Activated naive CD4-positive, alpha-beta T cell treated with anti-CD3 and anti-CD28 coated beads, Interleukin-2, amount 50 U/mL, for 16 hours (primary cell): ENCODE measurements around the gene XPO1.
A peak's percentile ranks its signal among the peaks of the same experiment; 100 is the strongest.
"Not testable (repeated sequence)": the region's sequence is repeated elsewhere in the genome, so short reads cannot be mapped to it uniquely, and the experiment has no call there.

ENCODE experiments used
- DNase-seq: peaks from one replicate; pipeline ENCODE4 v3.0.0-alpha.2; 2020

The XPO1 gene

DNA sequence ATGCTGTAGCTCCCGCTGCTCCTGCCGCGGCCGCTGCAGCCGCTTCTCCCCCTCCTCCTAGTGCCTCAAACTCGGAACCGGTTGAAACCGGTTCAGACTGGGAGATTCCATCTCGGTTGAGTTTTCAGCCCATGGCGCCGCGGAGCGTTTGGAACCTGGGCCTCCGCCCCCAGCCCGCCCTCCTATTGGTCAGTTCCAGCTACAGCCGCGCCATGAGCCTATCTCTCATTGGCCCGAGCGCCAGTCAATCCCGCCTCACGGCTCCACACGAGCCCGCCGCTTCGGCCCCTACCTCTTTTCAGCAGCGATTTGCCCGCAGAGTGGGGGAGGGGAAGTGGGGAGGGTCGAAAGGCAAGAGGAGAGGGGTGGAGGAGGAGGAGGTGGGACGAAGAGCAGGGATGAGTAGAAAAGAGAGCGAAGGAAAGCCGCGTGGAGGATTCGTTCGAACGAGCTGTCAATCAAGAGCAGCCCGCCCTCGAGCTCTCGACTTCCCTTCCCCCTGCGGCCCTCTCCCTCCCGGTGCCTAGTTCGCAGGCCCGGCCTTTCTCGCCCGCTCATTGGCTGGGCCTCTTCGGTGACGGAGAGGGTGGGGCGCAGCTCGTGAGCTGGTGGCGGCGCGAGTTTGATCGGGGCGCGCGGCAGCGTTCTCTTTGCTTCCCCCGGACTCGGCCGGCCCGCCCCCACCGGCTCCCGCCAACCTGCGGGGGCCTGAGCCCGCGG lies at the start of gene XPO1:
Gene XPO1 (minus strand): TSS at position 157 of the 720 bp plus-strand sequence. CDS start 4,459 bp downstream, outside the sequence.
- peak; percentile 100 for DNase-seq

- not testable (repeated sequence) for DNase-seq
These were observed 48.8 kb upstream of the XPO1 start for GRCh38 chr2:61586928-61587327.

DNA sequence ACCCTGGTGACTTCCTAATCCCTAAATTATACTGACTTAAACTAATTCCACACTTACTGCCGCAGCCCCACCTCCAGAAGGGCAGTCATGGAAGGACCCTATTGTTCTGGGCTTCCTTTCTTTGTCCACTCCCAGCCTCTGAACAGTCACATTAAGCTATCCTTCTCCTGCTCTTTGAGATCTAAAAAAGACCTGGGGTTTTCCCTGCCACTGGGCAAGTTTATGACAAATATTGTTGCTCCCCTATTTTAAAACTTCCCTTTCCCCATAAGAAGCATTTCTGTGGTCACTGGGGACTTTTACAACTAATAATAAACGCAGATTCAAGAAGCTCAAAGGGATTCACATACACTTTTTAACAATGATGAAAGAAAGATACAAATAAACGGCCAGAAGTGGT lies 47.2 kb upstream of the XPO1 start:
- no peak for DNase-seq

DNA sequence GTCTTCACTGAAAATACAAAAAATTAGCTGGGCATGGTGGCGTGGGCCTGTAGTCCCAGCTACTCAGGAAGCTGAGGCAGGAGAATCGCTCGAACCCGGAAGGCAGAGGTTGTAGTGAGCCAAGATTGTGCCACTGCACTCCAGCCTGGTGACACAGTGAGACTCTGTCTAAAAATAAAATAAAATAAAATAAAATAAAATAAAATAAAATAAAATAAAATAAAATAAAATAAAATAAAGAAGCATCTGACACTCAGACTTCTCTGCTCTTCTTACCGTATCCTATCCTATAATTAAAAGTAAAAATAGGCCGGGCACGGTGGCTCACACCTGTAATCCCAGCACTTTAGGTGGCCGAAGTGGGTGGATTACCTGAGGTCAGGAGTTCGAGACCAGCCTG lies 46.2 kb upstream of the XPO1 start:
- not testable (repeated sequence) for DNase-seq

DNA sequence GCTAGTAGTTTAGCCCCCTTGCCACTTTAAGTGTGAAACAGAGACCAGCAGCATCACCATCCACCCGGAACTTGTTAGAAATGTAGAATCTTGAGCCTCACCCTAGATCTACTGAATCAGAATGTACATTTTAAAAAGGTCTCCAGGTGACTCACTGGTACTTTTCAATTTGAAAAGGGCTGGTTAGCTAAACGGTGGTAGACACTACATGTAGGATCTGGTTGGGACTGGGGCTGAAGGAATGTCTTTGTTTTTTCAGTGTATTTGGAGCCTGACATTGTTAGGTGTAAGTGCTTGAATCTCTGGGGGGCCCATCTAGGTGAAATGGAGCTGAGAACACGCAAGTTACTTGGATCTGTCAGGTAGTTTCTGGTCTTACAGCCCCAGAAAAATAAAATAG lies 44.0 kb upstream of the XPO1 start:
- DNase-seq = no peak

DNA sequence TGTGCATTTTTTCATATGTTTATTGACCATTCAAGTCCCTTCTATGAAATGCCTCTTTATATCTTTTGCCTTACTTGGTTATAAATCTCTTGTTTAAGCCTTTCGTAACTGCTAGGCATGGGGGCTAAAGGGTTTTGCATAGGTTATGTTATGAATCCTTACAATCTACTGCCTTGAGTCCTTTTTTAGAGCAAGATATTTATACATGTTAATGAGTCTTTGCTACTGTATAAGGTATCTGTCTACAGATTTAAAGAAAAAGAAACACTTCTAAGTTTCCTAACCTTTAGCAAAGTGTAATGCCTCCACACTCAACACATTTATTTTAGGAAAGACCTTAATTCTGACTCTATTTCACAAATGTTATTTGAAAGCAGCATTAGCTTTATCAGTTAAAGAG lies 43.6 kb upstream of the XPO1 start:
- DNase-seq = no peak

GRCh38 chr2:61575447-61575859 lies 37.3 kb upstream of the XPO1 start:
- DNase-seq = no peak

GRCh38 chr2:61566566-61566965 lies 28.4 kb upstream of the XPO1 start:
- DNase-seq = no peak

GRCh38 chr2:61562615-61563014 lies 24.5 kb upstream of the XPO1 start:
- DNase-seq = no peak

DNA sequence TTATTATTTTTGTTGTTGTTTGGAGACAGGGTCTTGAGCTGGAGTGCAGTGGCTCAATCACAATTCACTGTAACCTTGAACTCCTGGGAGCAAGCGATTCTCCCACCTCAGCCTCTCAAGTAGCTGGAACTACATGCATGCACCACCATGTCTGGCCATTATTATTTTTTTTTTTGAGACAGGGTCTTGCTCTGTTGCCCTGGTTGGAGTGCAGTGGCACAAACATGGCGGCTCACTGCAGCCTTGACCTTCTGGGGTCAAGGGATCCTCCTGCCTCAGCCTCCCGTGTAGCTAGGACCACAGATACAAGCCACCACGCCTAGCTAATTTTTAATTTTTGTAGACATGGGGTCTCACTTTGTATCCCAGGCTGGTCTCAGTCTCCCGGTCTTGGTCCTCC lies 20.0 kb upstream of the XPO1 start:
- no peak for DNase-seq

DNA sequence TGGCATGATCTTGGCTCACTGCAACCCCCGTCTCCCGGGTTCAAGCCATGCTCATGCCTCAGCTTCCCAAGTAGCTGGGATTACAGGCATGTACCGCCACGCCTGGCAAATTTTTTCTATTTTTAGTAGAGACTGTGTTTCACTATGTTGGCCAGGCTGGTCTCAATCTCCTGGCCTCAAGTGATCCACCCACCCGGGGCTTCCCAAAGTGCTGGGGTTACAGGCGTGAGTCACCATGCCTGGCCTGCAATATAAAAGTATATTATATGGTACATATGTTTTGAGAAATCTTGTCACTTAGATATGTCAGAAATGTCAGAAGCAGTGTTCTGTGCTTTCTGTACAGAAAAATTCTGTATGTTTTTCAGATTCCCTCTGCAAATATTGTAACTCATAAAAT lies 19.2 kb upstream of the XPO1 start:
- DNase-seq = no peak

GRCh38 chr2:61554604-61555003 lies 16.4 kb upstream of the XPO1 start:
- DNase-seq = no peak

DNA sequence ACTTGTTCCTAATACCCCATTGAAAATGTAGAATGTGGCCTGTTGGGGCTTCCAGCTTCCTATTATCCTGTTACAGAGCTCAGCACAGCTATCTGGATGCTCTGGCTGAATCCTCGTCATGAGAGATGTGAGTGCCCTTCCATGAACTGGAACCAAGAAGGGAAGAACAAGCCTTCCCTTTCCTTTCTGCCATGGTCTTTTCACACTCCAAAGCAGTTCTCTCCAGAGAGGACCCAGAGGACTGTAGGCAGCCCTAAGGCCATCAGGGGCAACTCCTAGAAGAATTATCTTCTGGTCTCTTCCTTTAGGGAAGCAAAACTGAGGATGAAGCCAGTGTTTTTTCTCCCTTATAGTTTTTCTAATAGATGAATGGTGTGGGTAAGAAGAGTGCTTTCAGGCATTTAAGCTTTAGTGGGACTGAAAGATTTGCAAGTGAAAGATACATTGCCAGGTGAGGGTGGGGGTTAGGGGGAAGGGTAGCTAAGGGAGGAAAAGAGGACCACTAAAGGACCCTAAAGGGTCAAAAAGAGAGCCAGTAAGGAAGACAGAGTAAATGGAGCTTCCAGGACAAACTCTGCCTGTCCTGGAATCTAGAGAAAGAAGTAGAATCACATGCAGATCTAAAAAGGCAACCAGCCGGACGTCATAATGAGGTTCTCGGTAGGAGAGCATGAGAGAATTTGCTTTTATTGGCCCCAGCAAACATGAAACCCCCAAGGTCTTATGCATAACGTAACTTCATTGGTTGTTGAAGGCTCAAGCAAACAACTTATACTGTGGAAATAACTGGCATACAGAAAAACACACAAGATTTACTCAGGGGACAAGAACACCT lies 12.4 kb upstream of the XPO1 start:
- no peak for DNase-seq

- DNase-seq = no peak
These were observed 11.4 kb upstream of the XPO1 start for GRCh38 chr2:61549546-61549945.

DNA sequence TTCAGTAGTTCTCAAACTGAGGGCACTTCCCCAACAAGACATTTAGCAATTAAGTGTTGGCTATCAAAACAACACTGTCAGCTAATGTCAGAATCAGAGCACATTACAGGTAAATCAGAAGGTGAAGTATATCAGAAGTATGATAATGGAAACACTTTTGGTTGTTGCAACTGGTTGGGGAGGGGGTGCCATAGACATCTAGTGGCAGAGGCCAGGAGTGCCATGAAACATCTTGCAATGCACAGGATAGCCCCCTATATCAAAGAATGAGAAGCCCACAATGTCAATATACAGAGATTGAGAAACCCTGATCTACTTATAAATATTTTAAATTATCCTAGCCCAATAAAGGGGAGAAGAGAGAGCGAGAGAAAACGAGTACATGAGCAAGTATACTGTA lies 4.9 kb upstream of the XPO1 start:
- no peak for DNase-seq

DNA sequence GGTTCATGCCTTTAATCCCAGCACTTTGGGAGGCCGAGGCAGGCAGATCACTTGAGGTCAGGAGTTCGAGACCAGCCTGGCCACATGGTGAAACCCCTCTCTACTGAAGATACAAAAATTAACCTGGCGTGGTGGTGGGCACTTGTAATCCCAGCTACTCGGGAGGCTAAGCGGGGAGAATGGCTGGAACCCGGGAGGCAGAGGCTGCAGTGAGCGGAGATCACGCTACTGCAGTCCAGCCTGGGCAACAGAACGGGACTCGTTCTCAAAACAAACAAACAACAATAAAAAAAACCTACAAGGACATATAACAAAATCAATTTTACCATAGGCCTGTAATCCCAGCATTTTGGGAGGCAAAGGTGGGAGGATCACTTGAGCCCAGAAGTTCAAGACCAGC lies 2.0 kb upstream of the XPO1 start:
- not testable (repeated sequence) for DNase-seq

DNA sequence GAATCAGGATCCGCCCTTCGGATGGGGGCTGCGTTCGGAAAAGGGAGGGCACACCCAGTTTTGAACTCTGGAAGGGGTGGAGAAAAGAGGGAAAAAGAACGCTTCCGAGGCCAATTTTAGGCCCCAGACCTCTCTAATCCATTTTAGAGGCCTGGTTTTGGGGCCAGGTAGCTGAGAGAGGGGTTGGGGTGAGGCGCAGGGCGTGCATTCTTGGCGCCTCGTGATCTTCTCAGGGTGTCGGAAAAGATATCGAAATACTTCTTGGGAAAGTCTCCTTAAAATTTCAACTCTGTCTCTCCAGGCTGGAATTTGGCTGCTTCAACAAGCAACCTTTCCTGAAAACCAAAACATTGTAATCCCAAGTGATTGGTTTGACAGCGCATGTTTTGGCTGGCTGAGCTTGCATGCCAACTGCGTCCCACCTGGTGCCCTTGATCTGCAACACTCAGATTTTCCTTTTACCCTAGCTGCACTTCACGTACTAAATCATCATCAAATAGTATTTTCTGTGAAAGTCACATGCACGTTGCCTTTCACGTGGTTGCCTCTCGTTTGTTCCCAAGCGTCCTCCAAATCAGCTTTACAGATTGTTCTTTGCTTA lies 864 bp upstream of the XPO1 start:
- DNase-seq = peak; percentile 71

DNA sequence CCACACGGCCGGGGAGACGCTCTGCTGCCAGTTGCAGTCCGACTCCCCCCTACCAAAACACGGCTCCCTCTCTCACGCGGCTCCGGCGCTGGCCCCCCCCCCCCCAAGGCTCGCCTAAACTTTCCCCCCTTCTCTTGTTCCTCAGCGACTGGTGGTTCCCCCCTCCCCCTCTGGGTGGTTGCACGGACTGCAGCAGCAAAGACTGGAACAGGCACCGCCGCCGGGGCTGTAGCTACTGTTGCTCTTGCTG lies 281 bp downstream of the XPO1 start:
- DNase-seq = no peak

DNA sequence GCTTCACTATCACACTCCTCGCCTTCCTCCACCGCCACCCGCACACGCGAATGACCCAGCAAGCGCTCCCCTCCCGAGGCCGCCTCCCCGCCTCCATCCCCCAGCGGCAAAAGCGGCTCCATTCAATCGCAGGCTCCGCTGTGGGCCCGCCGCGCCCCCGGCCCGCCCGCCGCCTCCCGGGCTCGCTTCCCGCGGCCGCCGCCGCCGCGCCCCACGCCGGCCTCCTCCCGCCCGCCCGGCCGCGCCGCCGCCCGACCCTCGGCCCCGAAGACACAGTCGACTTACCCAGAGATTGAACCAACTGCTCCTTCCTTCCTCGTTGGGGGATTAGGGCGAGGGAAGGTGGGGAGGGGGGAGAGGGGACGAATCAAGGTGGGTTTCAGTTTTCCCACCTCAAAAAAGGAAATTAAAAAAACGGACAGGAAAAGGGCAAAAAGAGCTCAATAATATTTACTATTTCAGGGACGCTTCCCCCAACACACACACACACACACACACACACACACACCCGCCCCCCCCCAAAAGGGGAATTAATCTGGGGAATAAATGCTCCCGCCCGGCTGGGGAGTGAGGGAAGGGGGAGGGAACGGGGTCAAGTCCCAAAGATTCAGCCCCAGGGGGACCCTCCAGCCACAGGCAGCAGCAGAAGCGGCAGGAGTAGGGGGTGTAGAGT lies 743 bp downstream of the XPO1 start:
- peak; percentile 55 for DNase-seq

GRCh38 chr2:61536572-61537276 lies 1.4 kb downstream of the XPO1 start:
- peak; percentile 83 for DNase-seq

DNA sequence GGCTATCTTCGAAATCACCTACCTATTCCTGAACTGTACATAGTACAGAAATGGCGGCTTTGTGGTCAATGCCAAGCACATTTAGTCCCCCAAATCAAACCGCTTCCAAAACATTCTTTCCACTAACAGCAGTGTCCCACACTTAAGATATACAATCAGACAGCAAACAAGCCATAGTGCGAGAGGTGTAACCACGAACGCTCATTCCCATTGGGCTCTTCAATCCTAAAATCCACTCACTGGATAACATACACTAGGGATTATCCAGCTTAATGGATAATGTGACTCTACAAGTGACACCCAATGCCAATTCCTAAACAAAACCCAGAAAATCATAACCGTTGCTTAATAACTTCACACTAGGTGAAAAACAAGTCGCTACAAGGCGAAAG lies 2.0 kb downstream of the XPO1 start:
- no peak for DNase-seq

- DNase-seq = no peak
These were observed 2.7 kb downstream of the XPO1 start for GRCh38 chr2:61535449-61535848.

DNA sequence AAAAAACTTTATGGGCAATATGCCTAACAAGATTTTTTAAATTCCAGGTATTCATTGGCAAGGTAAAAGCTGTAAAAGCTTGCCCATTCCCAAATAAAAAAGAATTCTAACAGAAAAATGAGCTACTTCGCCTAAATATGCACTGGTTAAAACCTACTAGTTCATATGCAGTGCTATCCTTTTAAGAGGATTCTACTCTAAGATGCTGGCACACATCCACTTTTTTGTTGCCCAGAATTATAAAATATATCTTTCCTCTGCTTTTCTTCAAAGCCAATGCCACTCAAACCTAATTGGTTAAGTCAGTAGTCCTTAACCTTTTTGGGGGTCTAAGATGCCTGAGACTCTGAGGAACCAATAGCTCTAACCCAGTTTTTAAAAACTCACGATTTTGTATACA lies 3.2 kb downstream of the XPO1 start:
- DNase-seq = no peak
